ENCODE measurements around the gene CYP2C8. TPM values are rescaled to one million over a fixed set of nuclear protein-coding genes. Genes with fewer than 3 reads are reported as not detected.

Gene CYP2C8
- polyA plus RNA-seq, 1 donor from 2014 or later = 5.1 TPM

GRCh38 chr10:94997741-94998174 lies 71.5 kb downstream of the CYP2C8 start:
- Histone ChIP-seq H3K27me3 (ENCODE audit: insufficient read depth, low read depth, low read length) (no peaks in the 10 kb centered on the region), H3K9me3 (ENCODE audit: low read length) (no peaks in the 10 kb centered on the region), H2AFZ (ENCODE audit: low read depth, low read length) (no peak overlapping the region), H3K4me2 (ENCODE audit: low read length) (no peak overlapping the region), H3K4me3 (ENCODE audit: low read length) (no peak overlapping the region), H3K27ac (ENCODE audit: low read length) (no peak overlapping the region), H3K9me2 (ENCODE audit: insufficient read depth, low read length) (no peaks in the 10 kb centered on the region), H3K36me3 (ENCODE audit: insufficient read depth, low read length) (no peaks in the 10 kb centered on the region), H3K79me2 (replicated peaks; ENCODE audit: insufficient read depth, low read length) (no peaks in the 10 kb centered on the region), H3K9ac (ENCODE audit: low read length) (no peak overlapping the region), H4K20me1 (ENCODE audit: insufficient read depth) (no peaks in the 10 kb centered on the region), H3F3A (ENCODE audit: insufficient read depth, low read length, poor library complexity, severe bottlenecking) (no peaks in the 10 kb centered on the region)
- TF ChIP-seq RAD21 (conservative IDR thresholded peaks at IDR 0.05) (no peak), POLR2AphosphoS5 (IDR thresholded peaks at IDR 0.05) (no peak), SMC3 (conservative IDR thresholded peaks at IDR 0.05; ENCODE audit: poor library complexity) (no peak)
- TF ChIP-seq, protein P1, sequence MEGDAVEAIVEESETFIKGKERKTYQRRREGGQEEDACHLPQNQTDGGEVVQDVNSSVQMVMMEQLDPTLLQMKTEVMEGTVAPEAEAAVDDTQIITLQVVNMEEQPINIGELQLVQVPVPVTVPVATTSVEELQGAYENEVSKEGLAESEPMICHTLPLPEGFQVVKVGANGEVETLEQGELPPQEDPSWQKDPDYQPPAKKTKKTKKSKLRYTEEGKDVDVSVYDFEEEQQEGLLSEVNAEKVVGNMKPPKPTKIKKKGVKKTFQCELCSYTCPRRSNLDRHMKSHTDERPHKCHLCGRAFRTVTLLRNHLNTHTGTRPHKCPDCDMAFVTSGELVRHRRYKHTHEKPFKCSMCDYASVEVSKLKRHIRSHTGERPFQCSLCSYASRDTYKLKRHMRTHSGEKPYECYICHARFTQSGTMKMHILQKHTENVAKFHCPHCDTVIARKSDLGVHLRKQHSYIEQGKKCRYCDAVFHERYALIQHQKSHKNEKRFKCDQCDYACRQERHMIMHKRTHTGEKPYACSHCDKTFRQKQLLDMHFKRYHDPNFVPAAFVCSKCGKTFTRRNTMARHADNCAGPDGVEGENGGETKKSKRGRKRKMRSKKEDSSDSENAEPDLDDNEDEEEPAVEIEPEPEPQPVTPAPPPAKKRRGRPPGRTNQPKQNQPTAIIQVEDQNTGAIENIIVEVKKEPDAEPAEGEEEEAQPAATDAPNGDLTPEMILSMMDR (IDR thresholded peaks at IDR 0.05; ENCODE audit: poor library complexity, severe bottlenecking) = no peak

DNA sequence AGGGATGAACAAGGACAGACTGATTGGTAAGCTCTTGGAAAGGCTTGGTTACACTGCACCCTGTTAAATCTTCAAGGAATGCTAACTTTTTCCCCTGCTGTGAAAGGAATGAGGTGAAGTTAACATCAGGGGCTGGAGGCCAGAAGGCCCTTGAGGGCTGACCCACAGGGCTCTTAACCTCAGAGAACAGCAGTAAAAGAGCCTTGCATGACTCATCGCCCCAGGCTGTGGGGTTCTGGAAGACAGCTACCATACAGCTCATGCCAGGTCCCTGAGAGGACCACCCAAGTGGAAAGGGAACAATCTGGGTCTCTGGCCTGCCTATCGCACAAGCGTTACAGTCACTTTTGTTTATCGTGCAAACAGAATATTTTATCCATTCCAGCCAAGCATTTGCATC lies 76.5 kb downstream of the CYP2C8 start:
- no peaks in the 10 kb centered on the region for H3K9me2 ChIP-seq (ENCODE audit: insufficient read depth, low read length)
- no peaks in the 10 kb centered on the region for H3K36me3 ChIP-seq (ENCODE audit: insufficient read depth, low read length)
- no peak overlapping the region for H3K27ac ChIP-seq (ENCODE audit: low read length)
- H3K9me3 ChIP-seq (ENCODE audit: low read length) = no peaks in the 10 kb centered on the region
- H3K27me3 ChIP-seq (ENCODE audit: insufficient read depth, low read depth, low read length) = no peaks in the 10 kb centered on the region
- no peaks in the 10 kb centered on the region for H3K79me2 ChIP-seq (replicated peaks; ENCODE audit: insufficient read depth, low read length)
- no peak overlapping the region for H3K4me2 ChIP-seq (ENCODE audit: low read length)
- H2AFZ ChIP-seq (ENCODE audit: low read depth, low read length) = no peak overlapping the region
- H3K4me3 ChIP-seq (ENCODE audit: low read length) = no peak overlapping the region
- H3K9ac ChIP-seq (ENCODE audit: low read length) = no peak overlapping the region
- no peaks in the 10 kb centered on the region for H3F3A ChIP-seq (ENCODE audit: insufficient read depth, low read length, poor library complexity, severe bottlenecking)
- TF ChIP-seq RAD21 (conservative IDR thresholded peaks at IDR 0.05) (no peak), MXI1 (conservative IDR thresholded peaks at IDR 0.05; ENCODE audit: poor library complexity, severe bottlenecking) (no peak)
- no peaks in the 10 kb centered on the region for H4K20me1 ChIP-seq (ENCODE audit: insufficient read depth)

- H3K9ac ChIP-seq (ENCODE audit: low read length) = no peak overlapping the region
These were observed 77.9 kb downstream of the CYP2C8 start for GRCh38 chr10:94991243-94991888.

More at GRCh38 chr10:94991243-94991888, 77.9 kb downstream of the CYP2C8 start:
- H3K27ac ChIP-seq (ENCODE audit: low read length) = no peak overlapping the region
- H2AFZ ChIP-seq (ENCODE audit: low read depth, low read length) = no peak overlapping the region
- no peaks in the 10 kb centered on the region for H3K36me3 ChIP-seq (ENCODE audit: insufficient read depth, low read length)
- no peaks in the 10 kb centered on the region for H4K20me1 ChIP-seq (ENCODE audit: insufficient read depth)
- H3K27me3 ChIP-seq (ENCODE audit: insufficient read depth, low read depth, low read length) = no peaks in the 10 kb centered on the region
- H3K4me3 ChIP-seq (ENCODE audit: low read length) = no peak overlapping the region
- no peaks in the 10 kb centered on the region for H3K9me2 ChIP-seq (ENCODE audit: insufficient read depth, low read length)
- no peaks in the 10 kb centered on the region for H3K79me2 ChIP-seq (replicated peaks; ENCODE audit: insufficient read depth, low read length)
- H3K4me2 ChIP-seq (ENCODE audit: low read length) = no peak overlapping the region
- H3K9me3 ChIP-seq (ENCODE audit: low read length) = no peaks in the 10 kb centered on the region
- no peaks in the 10 kb centered on the region for H3F3A ChIP-seq (ENCODE audit: insufficient read depth, low read length, poor library complexity, severe bottlenecking)
- TF ChIP-seq MXI1 (conservative IDR thresholded peaks at IDR 0.05; ENCODE audit: poor library complexity, severe bottlenecking) = no peak
- TF ChIP-seq, protein P1 (IDR thresholded peaks at IDR 0.05; ENCODE audit: poor library complexity, severe bottlenecking) = no peak
- no peak for TF ChIP-seq EP300 (conservative IDR thresholded peaks at IDR 0.05; ENCODE audit: poor library complexity, severe bottlenecking)
- TF ChIP-seq EZH2 (IDR thresholded peaks at IDR 0.05; ENCODE audit: borderline replicate concordance, insufficient read depth, low read length, poor library complexity, severe bottlenecking) = no peak
- no peak for TF ChIP-seq POLR2AphosphoS5 (IDR thresholded peaks at IDR 0.05)
- TF ChIP-seq TAF1 (IDR thresholded peaks at IDR 0.05; ENCODE audit: low read depth) = no peak
- no peak for TF ChIP-seq REST (IDR thresholded peaks at IDR 0.05; ENCODE audit: borderline replicate concordance)
- no peak for TF ChIP-seq RAD21 (conservative IDR thresholded peaks at IDR 0.05)
- no peak for TF ChIP-seq SMC3 (conservative IDR thresholded peaks at IDR 0.05; ENCODE audit: poor library complexity)
